DMS53 (cell line): ENCODE results near the gene LMX1B.
A peak's percentile ranks its signal among the peaks of the same experiment; 100 is the strongest.

Source experiments
- DNase-seq: peaks from one replicate; lab custom pipeline; 2025; lab: John Stamatoyannopoulos, UW

Gene LMX1B

GRCh38 chr9:126604059-126605055 is 9.4 kb upstream of the LMX1B start:
- DNase-seq = no peak

GRCh38 chr9:126605792-126606482 is 7.8 kb upstream of the LMX1B start:
- DNase-seq = no peak

GRCh38 chr9:126606483-126606870 is 7.3 kb upstream of the LMX1B start:
- no peak for DNase-seq

- no peak for DNase-seq
Measured at GRCh38 chr9:126607086-126607485, 6.6 kb upstream of the LMX1B start.

GRCh38 chr9:126607731-126608130 is 6.0 kb upstream of the LMX1B start:
- peak; percentile 31 for DNase-seq

- DNase-seq = no peak
Measured at GRCh38 chr9:126608551-126608950, 5.2 kb upstream of the LMX1B start.

GRCh38 chr9:126609191-126609590 is 4.5 kb upstream of the LMX1B start:
- no peak for DNase-seq

GRCh38 chr9:126609711-126610388 is 3.9 kb upstream of the LMX1B start:
- no peak for DNase-seq

GRCh38 chr9:126611193-126611591 is 2.5 kb upstream of the LMX1B start:
- DNase-seq = peak; percentile 57

- DNase-seq = peak; percentile 87
Measured at GRCh38 chr9:126611592-126612325, 2.0 kb upstream of the LMX1B start.

- peak; percentile 54 for DNase-seq
Measured at GRCh38 chr9:126612326-126612812, 1.4 kb upstream of the LMX1B start.

GRCh38 chr9:126612813-126613641 is 701 bp upstream of the LMX1B start:
- peak; percentile 58 for DNase-seq

GRCh38 chr9:126614088-126614454 is 343 bp downstream of the LMX1B start:
- DNase-seq = peak; percentile 78

- peak; percentile 70 for DNase-seq
Measured at GRCh38 chr9:126614455-126615244, 922 bp downstream of the LMX1B start.

- DNase-seq = peak; percentile 91
Measured at GRCh38 chr9:126615245-126615790, 1.6 kb downstream of the LMX1B start.

GRCh38 chr9:126615791-126616447 is 2.2 kb downstream of the LMX1B start:
- DNase-seq = no peak

- no peak for DNase-seq
Measured at GRCh38 chr9:126616521-126616976, 2.8 kb downstream of the LMX1B start.

- DNase-seq = no peak
Measured at GRCh38 chr9:126617003-126617822, 3.5 kb downstream of the LMX1B start.
